IPS-NIHi11 (cell line): Measurements from ENCODE around the gene GTF2A1.

Experiments
- DNase-seq: peaks from one replicate; pipeline ENCODE4 v3.0.0; 2012; ENCODE audit warnings: mixed read lengths, low spot score

Gene GTF2A1

GRCh38 chr14:81133400-81133799 lies 87.4 kb downstream of the GTF2A1 start:
- DNase-seq = no peak

- DNase-seq = no peak
These were observed 88.3 kb downstream of the GTF2A1 start for GRCh38 chr14:81132468-81132867.

- DNase-seq = no peak
These were observed 91.5 kb downstream of the GTF2A1 start for GRCh38 chr14:81129242-81129641.

GRCh38 chr14:81127785-81128184 lies 93.0 kb downstream of the GTF2A1 start:
- DNase-seq = no peak

- DNase-seq = no peak
These were observed 95.2 kb downstream of the GTF2A1 start for GRCh38 chr14:81125536-81125935.
